Effector memory CD4-positive, alpha-beta T cell (primary cell): ENCODE results near the gene CACNA1E.

Source experiments
- DNase-seq, 3 donors: peaks; one replicate each; pipeline ENCODE4 v3.0.0-alpha.2; 2020
- H3K27ac ChIP-seq: 2 replicates; pipeline ENCODE4 v1.7.0; 2013; ENCODE audit warnings: mild to moderate bottlenecking, low read length, moderate library complexity; ENCODE audit not compliant: insufficient read depth, poor library complexity, severe bottlenecking
- H3K27me3 ChIP-seq: replicated peaks from 2 replicates; pipeline ENCODE4 v1.7.0; 2013; ENCODE audit warnings: mild to moderate bottlenecking, low read length; ENCODE audit not compliant: insufficient read depth, control insufficient read depth, poor library complexity, severe bottlenecking
- H3K36me3 ChIP-seq: 2 replicates; pipeline ENCODE4 v1.7.0; 2013; ENCODE audit warnings: mild to moderate bottlenecking, low read length, moderate library complexity; ENCODE audit not compliant: control insufficient read depth, insufficient read depth
- H3K4me1 ChIP-seq: 2 replicates; pipeline ENCODE4 v1.7.0; 2013; ENCODE audit warnings: low read length, mild to moderate bottlenecking; ENCODE audit not compliant: control insufficient read depth, insufficient read depth, poor library complexity, severe bottlenecking
- H3K4me3 ChIP-seq: 2 replicates; pipeline ENCODE4 v1.7.0; 2013; ENCODE audit warnings: low read length, low read depth, mild to moderate bottlenecking; ENCODE audit not compliant: insufficient read depth, poor library complexity, severe bottlenecking
- H3K9me3 ChIP-seq: 2 replicates; pipeline ENCODE4 v1.7.0; 2013; ENCODE audit warnings: mild to moderate bottlenecking, low read length, moderate library complexity; ENCODE audit not compliant: control insufficient read depth
- total RNA-seq, 3 donors: gene quantifications; one replicate each; lab custom pipeline; 2026; lab: John Stamatoyannopoulos, UW

The CACNA1E gene
- total RNA-seq, result 0.17 to 0.39 (median 0.17) reads per million in 3 donors

DNA sequence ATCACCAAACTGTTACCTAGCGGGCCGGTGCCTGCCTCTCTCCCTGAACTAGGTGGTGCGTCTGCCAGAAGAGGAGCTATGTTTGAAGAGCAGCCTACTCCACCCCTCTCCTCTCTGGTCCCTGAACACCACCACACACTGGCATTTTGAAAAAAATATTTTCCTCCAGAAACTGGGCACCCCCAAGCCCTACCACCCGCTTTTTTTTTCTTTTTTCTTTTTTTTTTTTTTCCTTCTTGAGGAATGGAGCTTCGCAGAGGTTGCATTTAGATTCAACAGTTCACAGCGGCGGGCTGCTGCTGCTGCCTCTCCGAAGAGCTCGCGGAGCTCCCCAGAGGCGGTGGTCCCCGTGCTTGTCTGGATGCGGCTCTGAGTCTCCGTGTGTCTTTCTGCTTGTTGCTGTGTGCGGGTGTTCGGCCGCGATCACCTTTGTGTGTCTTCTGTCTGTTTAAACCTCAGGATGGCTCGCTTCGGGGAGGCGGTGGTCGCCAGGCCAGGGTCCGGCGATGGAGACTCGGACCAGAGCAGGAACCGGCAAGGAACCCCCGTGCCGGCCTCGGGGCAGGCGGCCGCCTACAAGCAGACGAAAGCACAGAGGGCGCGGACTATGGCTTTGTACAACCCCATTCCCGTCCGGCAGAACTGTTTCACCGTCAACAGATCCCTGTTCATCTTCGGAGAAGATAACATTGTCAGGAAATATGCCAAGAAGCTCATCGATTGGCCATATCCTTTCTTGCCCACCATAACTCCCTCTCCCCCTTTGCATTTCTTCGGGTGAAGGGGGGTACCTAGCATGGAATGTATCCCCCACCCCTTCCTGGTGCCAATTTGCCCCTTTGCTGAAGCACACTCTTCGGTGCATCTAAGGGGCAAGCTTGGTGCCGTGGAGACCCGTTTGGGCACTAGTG, at the start of gene CACNA1E:
CACNA1E (plus strand) TSS at position 233 of the 911 bp plus-strand sequence; CDS start at position 461, 228 bp downstream.
- no peaks in the 10 kb centered on the region for H3K9me3 ChIP-seq
- no peaks in the 10 kb centered on the region for H3K4me1 ChIP-seq
- no peak within 1 kb of the TSS for H3K4me3 ChIP-seq
- no peak for DNase-seq
- H3K27me3 ChIP-seq, result peaks cover 17% of the 10 kb centered on the region
- no peak within 1 kb of the TSS for H3K27ac ChIP-seq
- H3K36me3 ChIP-seq, result no peaks in the 10 kb centered on the region

DNA sequence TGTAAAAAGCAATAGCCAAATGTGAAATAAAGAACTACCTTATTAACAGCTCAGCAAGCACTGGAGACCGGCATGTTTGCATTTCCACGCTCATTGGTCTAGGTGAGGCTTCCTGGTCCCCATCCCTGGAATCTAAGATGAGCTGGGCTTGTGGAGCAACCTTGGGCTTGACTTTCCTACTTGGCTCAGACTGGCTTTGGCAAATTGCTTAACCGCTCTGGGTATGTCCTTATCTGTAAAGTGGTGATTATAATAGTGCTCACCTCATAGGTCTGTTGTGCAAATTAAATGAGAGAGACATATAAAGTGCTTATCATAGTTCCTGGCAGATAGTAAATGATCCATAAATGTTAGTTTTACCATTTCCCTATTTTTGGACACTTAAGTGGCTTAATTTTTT, 49.4 kb upstream of the CACNA1E start:
- Histone ChIP-seq H3K9me3 (no peaks in the 10 kb centered on the region), H3K36me3 (no peaks in the 10 kb centered on the region), H3K27ac (no peak overlapping the region), H3K27me3 (no peaks in the 10 kb centered on the region), H3K4me3 (no peak overlapping the region), H3K4me1 (no peaks in the 10 kb centered on the region)
- DNase-seq, result no peak

DNA sequence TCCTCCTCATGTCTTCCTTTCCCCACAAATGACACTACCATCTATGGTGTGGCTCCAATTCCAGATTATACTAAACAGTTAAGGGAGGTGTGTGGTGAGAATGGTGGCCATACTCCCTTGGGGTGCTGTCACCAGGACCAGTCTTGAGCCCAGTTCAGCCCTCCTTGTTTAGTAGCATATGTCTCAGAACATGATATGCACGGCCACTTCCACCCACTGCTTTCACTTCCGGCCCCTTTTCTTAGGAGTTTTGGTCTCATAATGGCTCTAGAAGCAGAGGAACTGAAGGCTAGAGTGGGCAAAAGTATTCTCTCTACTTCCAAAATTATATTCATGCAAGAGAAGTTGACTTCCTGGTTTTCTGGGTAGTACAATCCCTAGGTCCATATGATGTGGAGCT, 45.3 kb upstream of the CACNA1E start:
- H3K27ac ChIP-seq, result no peak overlapping the region
- H3K36me3 ChIP-seq, result no peaks in the 10 kb centered on the region
- H3K9me3 ChIP-seq, result no peaks in the 10 kb centered on the region
- no peaks in the 10 kb centered on the region for H3K4me1 ChIP-seq
- H3K4me3 ChIP-seq, result no peak overlapping the region
- H3K27me3 ChIP-seq, result no peaks in the 10 kb centered on the region
- no peak for DNase-seq

DNA sequence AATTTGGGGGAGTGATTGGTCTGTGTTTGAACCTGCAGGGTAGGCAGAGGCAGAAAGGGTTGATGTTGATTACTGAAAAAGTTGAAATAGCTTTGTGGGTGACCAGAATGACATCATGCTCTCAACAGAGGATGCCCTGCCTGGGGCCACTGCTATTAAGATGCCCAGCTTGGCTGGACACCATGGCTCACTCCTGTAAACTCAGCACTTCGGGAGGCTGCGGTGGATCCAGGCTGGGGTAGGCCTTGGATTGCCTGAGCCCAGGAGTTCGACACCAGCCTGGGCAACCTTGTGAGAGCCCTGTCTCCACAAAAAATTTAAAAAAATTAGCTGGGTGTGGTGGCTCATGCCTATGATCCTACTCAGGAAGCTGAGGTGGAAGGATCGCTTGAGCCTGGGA, 42.8 kb upstream of the CACNA1E start:
- H3K4me1 ChIP-seq, result no peaks in the 10 kb centered on the region
- DNase-seq, result no peak
- no peak overlapping the region for H3K27ac ChIP-seq
- no peak overlapping the region for H3K4me3 ChIP-seq
- H3K36me3 ChIP-seq, result no peaks in the 10 kb centered on the region
- no peaks in the 10 kb centered on the region for H3K9me3 ChIP-seq
- no peaks in the 10 kb centered on the region for H3K27me3 ChIP-seq

DNA sequence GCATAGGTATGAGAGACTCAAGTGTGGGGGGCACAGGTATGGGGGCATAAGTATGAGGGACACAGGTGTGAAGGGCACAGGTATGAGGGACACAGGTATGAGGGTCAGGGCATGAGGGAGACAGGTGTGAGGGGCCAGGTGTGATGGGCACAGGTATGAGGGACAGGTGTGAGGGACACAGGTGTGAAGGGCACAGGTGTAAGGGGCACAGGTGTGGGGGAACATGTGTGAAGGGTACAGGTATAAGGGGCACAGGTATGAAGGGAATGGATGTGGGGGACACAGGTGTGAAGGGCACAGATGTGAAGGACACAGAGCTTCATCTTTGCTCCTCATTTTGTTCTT, 41.2 kb upstream of the CACNA1E start:
- no peaks in the 10 kb centered on the region for H3K27me3 ChIP-seq
- DNase-seq, result no peak
- H3K4me1 ChIP-seq, result no peaks in the 10 kb centered on the region
- no peaks in the 10 kb centered on the region for H3K9me3 ChIP-seq
- H3K36me3 ChIP-seq, result no peaks in the 10 kb centered on the region
- H3K4me3 ChIP-seq, result no peak overlapping the region
- H3K27ac ChIP-seq, result no peak overlapping the region

DNA sequence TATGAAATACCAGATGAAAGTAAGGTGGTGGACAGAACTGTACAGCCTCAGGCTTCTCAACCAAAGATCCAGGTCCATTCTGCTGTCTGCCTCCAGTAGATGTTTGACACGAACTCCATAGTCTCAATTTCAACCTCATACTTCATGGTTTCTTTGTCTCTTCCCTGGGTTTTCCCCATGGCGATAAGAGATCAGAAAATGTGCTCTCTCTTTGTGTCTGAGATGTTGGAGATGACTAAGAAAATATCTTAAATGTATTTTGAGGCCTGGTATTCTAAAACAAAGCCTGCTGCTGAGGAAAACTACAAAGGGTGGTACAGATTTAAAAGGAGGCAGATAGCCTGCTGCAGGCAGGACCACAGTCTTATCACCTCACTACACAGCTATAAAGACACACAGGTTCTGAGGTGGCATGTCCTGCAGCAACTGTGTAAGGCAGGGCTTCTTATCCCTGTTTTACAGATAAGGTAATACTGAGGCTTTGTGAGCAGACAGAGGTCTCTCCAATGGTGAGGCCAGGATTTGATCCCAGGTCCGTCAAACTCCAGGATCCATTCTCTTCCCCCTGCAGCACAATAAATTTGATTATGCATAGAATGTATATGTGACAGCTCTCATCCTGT, 40.0 kb upstream of the CACNA1E start:
- no peak overlapping the region for H3K4me3 ChIP-seq
- no peaks in the 10 kb centered on the region for H3K27me3 ChIP-seq
- no peaks in the 10 kb centered on the region for H3K9me3 ChIP-seq
- H3K27ac ChIP-seq, result no peak overlapping the region
- H3K36me3 ChIP-seq, result no peaks in the 10 kb centered on the region
- H3K4me1 ChIP-seq, result no peaks in the 10 kb centered on the region
- DNase-seq, result no peak

DNA sequence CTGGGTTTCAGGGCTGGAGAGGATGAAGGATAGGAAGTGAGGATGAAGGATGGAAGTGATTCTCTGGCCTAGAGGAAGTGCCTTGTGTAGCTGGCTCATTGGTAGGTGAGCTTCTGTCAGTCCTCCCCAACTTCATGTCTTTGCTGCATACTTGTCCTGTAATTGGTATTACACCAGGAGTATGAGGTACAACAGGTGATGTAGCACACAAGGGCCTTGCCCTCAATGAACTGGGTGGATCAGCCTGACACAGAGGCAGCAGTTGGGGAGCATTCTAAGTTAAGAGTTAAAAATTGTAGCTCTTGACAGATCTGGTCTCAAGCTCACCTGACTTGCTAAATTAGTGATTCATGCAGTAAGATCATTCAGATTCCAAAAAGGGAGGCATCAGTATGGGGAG, 37.9 kb upstream of the CACNA1E start:
- no peak overlapping the region for H3K4me3 ChIP-seq
- no peak for DNase-seq
- H3K4me1 ChIP-seq, result no peaks in the 10 kb centered on the region
- no peaks in the 10 kb centered on the region for H3K9me3 ChIP-seq
- H3K36me3 ChIP-seq, result no peaks in the 10 kb centered on the region
- no peak overlapping the region for H3K27ac ChIP-seq
- H3K27me3 ChIP-seq, result no peaks in the 10 kb centered on the region

DNA sequence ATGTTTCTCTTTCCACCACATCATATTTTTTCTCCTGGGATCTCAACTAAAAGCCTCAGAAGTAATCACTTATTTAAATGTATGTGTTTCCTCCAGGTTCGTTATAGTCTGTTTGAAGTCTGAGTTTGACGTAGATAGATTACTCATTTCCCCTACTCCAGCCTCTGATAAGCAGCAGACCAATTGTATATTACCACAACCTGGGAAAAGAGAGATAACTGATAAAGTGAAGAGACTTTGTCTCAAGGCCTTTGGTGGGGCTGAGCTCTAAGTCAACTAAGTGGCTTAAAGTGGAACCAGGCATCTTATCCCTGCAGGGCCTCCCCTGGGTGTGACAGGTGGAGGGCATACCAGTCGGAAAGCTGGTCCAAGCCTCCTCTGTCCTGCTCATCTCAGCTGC, 34.9 kb upstream of the CACNA1E start:
- H3K36me3 ChIP-seq, result no peaks in the 10 kb centered on the region
- H3K27ac ChIP-seq, result no peak overlapping the region
- no peaks in the 10 kb centered on the region for H3K4me1 ChIP-seq
- H3K4me3 ChIP-seq, result no peak overlapping the region
- no peaks in the 10 kb centered on the region for H3K9me3 ChIP-seq
- no peak for DNase-seq
- no peaks in the 10 kb centered on the region for H3K27me3 ChIP-seq

DNA sequence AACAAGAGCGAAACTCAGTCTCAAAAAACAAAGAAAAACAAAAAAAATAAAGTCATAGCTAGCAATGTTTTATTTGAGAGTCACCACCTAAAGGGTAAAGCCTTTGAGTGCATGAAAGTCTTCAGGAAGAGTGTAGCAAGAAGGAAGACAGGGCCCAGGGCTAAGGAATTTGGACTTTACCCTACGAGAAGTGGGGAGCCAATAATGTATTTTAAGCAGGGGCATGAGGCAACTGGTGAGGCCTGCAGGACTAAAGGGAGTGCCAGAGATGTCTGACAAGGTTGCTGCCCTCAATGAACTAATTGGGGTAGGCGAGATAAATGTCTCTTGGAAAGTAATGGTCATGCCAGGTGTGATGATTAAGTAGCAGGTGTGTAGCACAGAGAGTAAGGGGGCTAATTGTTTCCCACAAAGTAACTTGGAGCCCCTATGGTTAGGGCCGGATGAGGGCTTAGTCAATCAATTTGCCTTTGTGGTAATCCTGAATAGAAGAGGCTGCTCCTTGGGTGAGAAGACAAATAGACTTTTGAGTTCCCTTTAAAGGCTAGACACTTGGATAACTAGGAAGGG, 31.6 kb upstream of the CACNA1E start:
- no peak overlapping the region for H3K4me3 ChIP-seq
- H3K27ac ChIP-seq, result no peak overlapping the region
- H3K27me3 ChIP-seq, result no peaks in the 10 kb centered on the region
- H3K9me3 ChIP-seq, result no peaks in the 10 kb centered on the region
- H3K4me1 ChIP-seq, result no peaks in the 10 kb centered on the region
- H3K36me3 ChIP-seq, result no peaks in the 10 kb centered on the region
- no peak for DNase-seq

DNA sequence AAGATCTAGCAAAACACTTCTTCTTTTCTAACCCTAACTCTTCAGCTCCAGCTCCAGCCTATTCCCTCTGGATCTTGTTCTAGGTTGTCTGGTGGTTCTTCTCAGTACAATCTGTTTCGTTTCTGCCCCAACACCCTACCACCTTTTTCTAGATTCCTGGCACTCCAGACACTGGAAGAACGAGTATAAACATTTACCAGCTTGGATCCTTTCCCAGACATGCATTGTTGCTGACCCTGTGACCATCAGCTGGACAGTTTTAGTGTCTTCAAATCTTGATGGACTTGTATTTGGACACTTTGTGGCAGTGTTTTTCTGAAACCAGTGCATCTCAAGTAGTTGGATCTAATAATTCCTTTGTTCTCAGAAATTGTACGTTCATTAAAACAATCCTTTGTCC, 30.6 kb upstream of the CACNA1E start:
- no peak overlapping the region for H3K4me3 ChIP-seq
- H3K27me3 ChIP-seq, result no peaks in the 10 kb centered on the region
- H3K4me1 ChIP-seq, result no peaks in the 10 kb centered on the region
- no peak overlapping the region for H3K27ac ChIP-seq
- H3K9me3 ChIP-seq, result no peaks in the 10 kb centered on the region
- H3K36me3 ChIP-seq, result no peaks in the 10 kb centered on the region
- no peak for DNase-seq
